Activated T-helper 9 cell treated with anti-CD3 and anti-CD28 coated beads, Interleukin-2, amount 50 U/mL, for 16 hours (primary cell): Measurements from ENCODE around the gene SINHCAF.

Experiments used
- DNase-seq: peaks from one replicate; pipeline ENCODE4 v3.0.0-alpha.2; 2020; ENCODE audit warnings: low read depth

SINHCAF gene

DNA sequence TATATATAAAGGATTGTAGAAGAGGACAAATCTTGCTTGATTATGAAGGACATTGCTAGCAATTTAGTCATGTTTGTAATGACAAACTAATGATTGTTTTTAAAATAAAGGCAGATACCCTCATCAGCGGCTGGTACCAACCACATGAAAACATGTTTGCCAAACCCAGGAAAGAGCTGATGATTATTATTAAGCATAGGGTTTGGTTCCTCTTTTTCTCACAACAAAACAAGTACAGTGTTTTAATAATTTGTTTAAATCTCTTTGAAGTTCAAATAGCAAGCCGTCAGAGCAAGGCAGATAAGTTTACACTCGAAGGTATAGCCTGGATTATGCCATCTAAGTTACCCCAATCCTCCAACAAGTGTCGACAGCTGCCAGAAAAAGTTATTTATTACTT lies 5.3 kb upstream of the SINHCAF start:
- DNase-seq = no peak

DNA sequence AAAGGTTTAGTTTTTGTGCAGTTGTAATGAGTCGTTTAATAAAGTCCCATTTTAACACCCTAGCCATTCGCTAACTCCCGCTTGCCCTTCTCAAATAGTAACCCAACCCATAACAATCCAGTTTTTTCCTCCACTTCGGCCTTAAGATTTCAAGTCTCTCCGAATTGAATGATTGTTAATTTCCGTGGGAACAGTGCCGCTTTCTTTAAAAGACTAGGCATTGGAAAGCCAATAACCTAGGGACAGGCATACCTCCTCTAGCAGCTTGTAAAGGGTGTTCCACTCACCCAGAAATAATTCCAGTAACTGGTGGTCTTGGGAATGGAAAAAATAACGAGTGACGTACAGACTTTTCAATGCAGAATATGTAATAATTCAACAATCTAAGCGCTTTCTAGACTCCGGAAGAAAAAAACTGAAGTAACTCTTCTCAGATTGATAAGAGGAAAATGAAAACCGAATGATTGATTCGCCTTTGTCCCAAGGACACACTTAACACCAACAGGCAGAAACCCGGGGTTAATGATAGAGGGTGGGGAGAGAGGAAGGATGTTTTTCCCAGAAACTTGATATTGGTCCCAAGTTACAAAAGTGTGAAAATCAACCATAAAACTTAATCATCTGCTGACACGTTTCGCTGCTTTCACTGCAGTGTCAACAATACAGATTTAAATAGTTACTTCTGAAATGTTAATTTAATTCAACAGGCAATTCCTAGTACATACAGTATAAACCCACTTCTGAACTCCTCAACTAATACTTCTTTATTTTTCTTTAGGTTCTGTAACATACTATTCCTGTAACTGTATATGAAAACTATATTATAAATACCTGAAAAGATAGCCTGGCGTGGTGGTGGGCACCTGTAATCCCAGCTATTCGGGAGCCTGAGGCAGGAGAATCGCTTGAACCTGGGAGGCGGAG lies 1.0 kb upstream of the SINHCAF start:
- no peak for DNase-seq

DNA sequence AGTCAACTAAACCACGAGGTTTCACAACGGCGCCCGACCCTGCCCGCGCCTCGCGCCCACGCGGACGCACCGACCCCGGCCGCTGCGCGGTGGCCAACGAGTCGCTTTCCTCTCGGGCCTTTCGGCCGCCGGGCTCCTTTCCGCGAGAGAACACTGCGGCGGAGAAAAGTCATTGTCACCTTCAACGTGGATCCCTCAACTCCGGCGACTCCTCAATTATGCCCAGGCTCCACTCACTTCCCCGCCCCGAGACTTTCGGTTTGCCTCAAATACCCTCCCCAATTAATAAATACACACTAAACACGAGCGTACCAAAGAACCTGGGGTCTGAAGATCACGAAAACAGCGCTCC lies 450 bp downstream of the SINHCAF start:
- peak; percentile 20 for DNase-seq

DNA sequence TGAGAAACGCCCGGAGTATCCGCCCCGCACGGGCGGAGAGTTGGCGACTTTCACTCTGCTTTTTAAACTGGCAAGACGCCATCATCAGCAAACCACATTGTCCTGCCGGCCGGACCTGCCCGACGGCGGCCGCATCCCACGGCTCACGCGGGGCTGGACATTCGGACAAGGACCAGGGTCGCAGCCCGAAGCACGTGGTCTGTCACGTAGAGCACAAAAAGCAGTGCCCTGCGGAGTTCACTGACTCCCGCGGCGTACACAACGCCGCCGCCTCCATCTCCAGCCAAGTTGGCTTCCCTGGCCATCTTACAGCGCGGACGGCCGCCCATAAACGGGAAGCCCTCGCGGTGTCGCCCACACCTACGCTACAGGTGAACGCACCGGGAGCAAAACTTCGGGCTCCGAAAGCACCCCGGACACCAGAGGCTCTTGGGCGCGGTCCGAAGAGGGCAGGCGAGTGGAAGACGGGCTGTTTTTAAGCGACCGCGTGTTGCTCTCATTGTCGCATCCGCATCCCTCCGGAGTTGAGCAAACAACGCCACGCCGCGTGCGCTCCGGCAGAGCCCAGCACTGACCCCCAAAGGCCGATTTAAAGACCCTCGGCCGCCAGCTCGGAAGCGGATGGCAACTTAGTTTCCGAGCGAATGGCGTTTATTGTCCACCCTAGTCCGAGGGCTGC lies 966 bp downstream of the SINHCAF start:
- DNase-seq = peak; percentile 20

DNA sequence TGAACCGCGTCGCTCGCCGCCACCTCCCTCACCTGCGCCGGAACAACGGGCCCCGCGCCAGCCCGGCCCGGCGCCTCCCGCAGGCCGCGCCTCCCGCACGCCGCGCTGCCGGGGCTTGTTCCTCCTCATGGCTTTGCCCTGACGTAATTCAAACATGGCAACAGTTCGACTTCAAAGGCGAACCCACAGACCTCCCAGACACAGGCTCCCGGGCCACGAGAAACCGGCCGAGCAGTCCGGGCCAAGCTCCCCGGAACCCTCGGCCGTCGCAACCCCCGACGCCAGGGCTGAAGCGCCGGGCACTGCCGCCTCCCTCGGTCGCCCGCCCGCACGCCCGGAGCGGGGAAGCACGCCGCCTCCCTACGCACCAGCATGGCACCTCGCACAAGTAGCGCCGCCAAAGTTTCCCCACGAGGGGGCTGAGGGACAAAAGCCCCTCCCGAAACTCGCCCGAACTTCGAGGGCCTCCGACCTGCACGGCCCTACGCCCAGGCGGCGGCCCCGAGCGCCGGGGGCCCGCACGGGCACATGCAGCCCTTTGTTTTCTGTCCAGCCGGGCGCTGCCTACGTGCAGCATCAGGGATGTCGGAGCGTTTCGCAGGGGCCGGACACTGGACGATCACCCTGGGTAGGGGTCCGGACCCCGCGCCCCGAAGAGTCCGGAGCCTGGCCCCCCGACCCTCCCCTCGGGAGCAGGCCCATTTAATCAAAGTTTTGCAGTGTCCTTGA lies 1.7 kb downstream of the SINHCAF start:
- DNase-seq = peak; percentile 62

DNA sequence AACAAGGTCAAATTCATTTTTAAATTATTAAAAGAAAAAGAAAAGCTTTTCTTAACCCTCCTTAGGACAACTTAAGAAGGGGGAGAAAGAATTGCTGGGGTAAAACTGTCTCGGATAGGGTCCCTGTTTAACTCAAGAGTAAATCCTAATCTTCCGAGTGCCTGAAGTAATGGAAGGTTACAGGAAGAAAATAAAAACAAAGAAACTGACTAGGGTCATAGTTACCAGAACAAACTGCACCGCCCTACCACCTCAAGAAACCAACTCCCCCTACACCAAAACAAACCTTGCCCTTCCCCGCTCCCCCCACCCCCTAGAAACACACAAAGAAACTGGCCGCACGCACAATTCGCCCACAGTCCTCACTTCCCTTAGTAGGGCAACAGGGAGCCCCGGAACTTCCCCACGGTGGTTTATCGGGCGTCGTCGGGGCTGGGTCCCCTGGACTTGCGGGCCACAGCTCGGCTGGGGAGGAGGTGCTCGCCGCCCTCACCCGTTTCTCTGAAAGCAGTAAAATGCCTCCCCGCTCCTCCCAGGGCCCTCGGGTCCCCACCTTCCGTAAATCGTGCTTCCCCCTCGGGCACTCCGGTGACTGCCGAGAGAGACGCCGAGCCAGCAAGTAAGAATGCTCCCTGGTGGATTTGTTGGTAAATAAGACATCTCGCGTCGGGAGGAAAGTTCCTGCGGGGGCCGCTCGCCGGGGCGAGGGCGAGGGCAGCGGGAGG lies 2.4 kb downstream of the SINHCAF start:
- peak; percentile 50 for DNase-seq

DNA sequence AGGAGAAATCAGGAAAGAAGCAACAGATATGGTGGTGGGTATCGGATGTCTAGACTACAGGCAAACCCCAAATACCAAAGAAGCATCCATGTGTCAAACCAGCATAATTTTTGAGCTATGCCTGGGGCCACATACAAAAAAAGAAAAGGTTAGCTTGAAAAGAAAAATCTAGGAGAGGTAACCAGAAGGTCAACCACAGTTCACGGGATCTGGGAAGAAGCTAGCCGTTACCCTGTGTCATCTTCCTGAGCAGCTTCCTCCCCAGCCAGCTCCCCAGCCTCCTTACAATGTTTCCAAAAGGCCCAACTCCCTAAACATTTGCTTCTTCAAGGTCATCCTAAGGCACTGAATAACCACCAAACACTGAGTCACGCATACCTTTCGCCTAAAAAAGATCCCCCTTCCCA lies 3.1 kb downstream of the SINHCAF start:
- DNase-seq = no peak

DNA sequence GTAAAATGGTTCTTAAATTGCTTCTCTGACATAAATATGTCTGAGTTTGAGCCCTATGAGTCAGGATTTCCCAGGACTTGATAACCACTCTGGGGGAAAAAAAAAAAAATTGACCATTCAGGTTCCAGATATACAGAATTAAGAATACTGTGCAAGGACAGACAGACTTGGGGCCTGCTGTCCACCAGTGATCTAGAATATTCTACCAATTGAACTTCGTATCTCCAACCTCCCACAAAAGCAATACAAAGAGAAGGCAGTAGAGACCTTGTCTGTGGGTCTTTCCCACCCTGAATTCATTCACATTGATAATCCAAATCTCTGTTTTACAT lies 4.1 kb downstream of the SINHCAF start:
- no peak for DNase-seq

DNA sequence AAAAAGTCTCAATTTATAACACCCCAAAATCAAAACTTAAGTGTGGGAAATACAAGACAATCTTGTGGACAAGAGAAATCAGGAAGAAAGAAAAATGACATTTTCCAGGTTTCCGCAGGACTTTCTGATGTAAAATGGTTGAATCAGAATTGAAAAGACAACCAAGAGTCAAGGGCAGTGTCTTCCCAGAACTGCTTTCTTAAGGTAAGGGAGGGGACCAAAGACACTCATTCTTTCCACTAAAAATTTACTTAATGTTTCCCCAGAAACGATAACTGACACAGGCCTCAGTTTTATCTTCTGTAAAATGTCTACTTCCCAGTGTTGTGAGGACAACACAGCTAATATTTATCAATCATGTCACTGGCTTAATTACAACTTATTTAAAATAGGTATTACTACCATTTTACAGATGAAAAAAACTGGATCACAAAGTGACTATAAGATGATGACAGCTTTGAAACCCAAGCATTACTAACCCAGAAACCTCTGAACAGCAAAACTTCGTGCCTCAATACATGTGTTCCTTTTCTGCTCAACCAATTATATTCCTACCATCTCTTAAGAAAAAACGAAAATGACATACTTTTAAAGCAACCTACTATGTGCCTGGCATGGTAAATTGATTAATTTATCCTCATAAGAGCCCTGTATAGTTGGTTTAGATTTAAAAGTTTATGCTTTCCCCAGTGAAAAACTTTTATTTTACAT lies 4.6 kb downstream of the SINHCAF start:
- DNase-seq = no peak

DNA sequence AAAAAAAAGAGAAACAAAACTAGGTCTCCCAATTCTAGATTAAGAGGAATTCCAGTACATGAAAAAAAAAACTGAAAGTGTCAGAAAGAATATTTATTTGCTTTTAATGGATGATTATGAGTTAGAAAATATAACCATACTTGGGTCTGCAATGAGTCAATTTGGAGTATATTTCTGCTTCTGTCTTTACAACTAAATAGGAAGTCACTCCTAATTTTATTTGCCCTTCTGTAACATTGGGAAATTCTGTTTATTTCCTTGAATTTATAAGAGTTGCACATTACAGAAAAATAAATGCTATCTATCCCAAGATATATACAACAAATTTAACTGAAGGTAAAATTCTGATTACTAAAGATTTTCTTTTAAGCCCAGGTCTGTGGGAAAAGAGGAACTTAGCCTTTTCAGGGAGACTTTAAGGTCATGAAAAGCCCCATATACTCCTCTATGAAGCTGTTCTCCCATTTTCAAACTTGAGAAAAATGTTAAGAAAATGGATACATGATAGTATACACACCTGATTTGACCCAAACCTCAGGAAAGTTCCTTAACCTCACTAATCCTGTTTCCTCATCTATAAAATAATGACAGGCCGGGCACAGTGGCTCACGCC lies 7.2 kb downstream of the SINHCAF start:
- DNase-seq = no peak

DNA sequence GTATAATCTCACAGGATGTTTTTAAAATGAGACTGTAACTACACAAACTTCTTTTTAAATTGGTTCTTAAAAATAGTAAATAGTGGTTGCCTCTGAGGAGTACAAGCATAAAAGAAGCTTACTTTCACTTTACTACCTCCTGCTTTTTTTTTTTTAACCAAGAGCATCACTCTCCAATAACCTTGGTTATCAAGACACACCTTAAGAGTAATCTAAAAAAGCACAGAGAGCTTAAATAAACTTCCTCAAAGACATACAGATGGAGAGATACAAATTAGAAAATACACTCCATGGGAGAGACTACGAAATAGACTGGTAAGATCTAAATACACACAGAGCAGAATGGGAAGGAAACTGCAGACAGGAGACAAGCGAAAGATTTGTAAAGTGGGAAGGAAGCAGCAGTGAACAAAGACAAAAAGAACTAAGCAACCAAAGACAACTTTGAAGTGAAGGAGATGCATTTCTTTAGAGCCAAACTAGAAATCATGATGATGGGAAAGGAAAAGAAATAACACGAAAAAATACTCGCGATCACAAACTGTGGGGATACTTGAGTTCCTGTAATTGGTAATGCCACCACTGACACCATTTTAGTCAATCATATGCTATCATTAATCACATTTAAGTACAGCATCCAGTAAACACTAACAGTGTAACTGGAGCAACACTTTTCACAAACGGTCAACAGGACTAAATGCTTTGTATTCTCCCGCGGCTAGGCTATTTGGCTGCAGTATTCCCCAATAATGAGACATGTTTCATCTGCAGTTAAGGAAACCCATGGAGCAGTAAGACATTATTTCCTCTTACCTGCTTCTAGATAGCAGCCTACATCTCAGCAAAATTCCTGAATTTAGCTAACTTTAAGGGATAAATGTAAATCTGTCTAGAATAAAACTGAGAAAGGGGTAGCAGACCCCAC lies 8.2 kb downstream of the SINHCAF start:
- DNase-seq = no peak

DNA sequence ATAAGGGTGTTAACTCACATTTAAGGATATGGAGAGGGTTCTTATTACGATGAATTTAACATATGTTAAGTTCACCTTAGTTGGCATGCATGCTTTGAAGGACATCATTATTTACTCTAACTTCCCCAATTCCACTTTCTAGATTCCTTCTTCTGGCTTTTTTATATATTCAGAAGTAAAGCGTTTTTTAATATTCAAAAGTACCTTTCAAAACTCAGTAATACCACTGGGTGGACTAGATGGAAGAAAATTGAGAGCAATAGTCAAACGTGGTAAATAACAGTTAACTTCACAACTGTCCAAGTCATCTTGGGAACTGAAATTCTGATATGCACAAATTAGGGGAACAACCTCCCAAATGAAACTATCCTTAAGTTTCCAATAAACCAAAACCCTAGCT lies 9.1 kb downstream of the SINHCAF start:
- no peak for DNase-seq

DNA sequence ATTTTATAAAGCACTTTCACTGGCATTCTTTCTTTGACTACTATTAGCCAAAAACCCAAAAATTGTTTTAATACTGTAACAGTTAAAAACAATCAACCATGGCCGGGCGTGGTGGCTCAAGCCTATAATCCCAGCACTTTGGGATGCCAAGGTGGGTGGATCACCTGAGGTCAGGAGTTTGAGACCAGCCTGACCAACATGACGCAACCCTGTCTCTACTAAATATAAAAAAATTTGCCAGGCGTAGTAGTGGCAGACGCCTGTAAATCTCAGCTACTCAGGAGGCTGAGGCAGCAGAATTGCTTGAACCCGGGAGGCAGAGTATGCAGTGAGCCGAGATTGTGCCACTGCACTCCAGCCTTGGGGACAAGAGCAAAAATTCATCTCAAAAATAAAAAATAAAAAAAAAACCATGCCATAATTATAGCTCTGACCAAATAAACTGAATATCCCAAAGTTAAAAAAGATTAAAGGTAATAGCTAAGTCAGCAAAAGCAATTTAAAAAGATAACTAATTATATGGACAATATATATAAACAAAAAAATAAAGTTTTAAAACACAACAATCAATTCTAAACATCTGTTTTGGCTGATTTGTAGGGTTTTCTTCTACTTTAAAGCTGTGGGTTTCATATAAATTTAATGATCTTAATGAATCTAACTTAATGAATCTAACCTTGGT lies 10.0 kb downstream of the SINHCAF start:
- DNase-seq = no peak

DNA sequence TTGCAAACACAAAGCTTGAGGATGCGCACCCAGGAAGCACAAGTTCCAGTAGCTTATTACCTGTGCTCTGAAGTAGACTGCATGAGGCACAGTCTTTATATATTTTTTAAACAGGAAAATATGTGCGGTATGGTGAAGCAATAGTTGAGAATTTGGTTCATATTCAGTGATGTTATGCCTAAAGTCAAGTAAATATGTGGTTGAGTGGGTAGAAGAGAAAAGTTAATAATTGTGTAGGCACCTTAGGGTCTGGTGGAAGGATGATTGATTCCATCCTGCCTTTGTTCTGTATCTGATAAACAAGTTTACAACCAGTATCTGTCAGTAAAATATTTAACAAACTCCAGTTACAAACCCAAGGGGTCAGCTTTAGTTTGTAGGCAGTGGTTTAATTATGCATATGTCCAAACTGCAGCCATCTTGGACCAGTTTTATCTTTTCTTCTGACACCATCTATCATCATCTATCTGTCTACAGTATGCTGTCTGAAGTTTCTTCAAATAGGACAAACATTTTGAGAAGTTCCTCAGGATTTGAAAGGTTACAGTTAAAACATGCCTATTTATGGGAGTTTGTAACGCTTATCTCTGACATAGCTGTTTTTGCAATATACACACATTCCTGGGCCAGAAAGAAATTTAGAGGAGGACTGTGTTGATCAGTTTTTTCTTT lies 10.8 kb downstream of the SINHCAF start:
- DNase-seq = no peak

DNA sequence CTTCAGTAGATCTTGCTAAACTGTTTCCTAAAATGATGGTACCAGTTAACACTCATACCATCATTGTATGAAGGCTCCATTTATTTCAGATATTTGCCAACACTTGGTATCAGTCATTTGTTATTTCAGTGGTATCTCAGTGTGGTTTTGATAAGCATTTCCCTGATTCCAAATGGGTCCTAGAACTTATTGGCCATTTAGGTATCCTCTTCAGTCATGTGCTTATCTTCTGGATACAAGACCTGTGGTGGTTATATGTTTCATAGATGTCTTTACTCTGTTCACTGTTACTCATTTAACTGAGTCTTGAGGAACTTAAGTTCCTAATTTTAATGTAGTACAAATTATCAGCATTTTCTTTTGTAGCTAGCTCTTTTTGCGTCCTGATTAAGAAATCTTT lies 13.5 kb downstream of the SINHCAF start:
- DNase-seq = no peak

DNA sequence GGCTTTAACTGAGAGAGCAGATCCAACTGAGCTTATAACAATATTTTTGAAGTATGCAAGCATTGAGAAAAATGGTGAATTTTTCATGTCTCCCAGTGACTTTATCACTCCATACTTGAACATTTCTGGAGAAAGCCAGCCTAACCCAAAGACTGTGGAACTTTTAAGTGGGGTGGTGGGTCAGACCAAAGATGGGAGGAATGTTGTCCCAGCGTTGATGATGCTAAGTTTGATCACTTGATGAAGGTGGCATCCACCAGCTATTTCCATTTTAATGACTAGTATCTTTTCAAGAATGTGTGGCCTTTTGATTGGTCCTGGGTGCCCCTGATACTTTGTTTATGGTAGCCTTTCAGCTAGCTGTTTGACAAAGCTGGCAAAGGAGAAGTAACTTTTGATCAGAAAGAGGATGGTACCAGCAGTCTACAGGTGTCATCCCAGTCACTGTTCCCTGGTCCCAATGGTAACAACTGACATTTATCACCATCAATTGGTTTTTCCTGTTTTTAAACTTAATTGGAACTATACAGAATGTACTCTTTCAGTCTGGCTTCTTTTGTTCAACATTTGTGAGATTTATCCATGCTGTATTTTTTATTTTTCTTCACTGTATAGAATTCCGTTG lies 14.2 kb downstream of the SINHCAF start:
- DNase-seq = no peak

DNA sequence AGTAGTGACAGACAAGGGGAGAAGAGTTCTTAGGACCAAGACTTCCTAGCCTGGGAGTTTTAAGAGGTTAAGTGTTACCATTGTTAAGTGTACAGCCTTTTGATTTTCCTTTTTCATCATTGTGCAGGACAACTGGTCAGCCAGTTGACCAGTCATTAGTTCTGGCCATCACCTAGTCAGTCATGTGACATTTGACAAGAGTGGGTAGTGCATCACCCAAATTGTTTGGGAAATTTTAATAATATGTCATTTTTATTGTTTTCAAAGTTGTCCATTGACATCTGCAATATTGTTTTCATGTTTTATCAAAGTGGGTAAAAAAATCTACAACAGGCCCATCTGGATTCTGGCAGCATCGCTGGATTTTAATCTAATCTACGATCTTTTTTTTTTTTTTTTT lies 15.5 kb downstream of the SINHCAF start:
- DNase-seq = no peak

DNA sequence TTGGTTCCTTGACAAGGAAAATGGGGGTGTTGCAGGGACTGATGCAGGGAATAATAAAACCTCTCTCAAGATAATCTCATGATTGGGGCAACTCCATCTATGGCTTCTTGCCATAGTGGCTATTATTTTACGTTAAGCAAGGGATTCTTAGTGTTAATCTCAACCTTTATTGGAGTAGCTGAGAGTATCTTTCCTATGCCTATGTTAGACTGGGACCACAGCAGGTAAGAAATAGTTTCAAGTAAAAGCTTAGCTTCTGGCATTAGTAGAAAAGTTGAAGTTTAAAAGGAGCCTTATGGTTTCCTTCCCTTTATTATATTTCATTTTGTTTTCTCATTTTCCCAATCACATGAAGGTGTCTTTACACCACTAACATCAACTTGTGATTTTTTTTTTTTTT lies 16.7 kb downstream of the SINHCAF start:
- DNase-seq = no peak

DNA sequence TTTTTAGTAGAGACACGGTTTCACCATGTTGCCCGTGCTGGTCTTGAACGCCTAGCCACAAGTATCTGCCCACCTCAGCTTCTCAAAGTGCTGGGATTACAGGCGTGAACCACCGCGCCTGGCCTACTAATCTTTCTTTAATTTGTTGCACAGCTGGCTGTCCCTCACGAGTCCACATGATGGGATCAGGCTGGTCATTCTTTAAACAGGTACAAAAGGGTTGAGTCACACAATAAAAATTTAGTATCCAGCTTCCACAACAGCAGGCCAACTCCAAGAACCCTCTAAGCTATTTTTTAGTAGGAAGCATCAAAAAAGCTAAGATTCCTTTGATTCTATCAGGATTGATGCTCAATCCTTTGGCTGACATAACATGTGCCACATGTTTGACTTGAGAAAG lies 17.8 kb downstream of the SINHCAF start:
- DNase-seq = no peak
